BLaER1 treated with 17β-estradiol and CSF1 and Interleukin-3, amounts not matched to agents 10 nM and 100 nM (cell line): ENCODE data around the gene KIAA1614.

ENCODE experiments used
- H3K27ac ChIP-seq, 11 experiments: shearing (Covaris generic); formaldehyde crosslinking; 2 replicates each; pipeline ENCODE4 v1.8.1; 2022
- H3K27me3 ChIP-seq, 11 experiments: shearing (Covaris generic); formaldehyde crosslinking; 2 replicates each; pipeline ENCODE4 v1.8.1; 2022
- H3K36me3 ChIP-seq, 11 experiments: shearing (Covaris generic); formaldehyde crosslinking; 2 replicates each; pipeline ENCODE4 v1.8.1; 2022
- H3K4me1 ChIP-seq, 10 experiments: shearing (Covaris generic); formaldehyde crosslinking; 2 replicates each; pipeline ENCODE4 v1.8.1; 2022
- H3K4me2 ChIP-seq, 11 experiments: shearing (Covaris generic); formaldehyde crosslinking; 2 replicates each; pipeline ENCODE4 v1.8.1; 2022
- H3K4me3 ChIP-seq, 10 experiments: shearing (Covaris generic); formaldehyde crosslinking; 2 replicates each; pipeline ENCODE4 v1.8.1; 2022
- H3K9ac ChIP-seq, 11 experiments: shearing (Covaris generic); formaldehyde crosslinking; 2 replicates each; pipeline ENCODE4 v1.8.1; 2022
- H3K9me3 ChIP-seq, 11 experiments: shearing (Covaris generic); formaldehyde crosslinking; replicated peaks in 1 of 11; 2 replicates each; pipeline ENCODE4 v1.8.1; 2022
- H4K20me1 ChIP-seq, 11 experiments: shearing (Covaris generic); formaldehyde crosslinking; 2 replicates each; pipeline ENCODE4 v1.8.1; 2022
- Cebpa-rat ChIP-seq, 11 experiments: shearing (Covaris generic); IDR thresholded peaks; 2 replicates each; pipeline ENCODE4 v1.8.1; 2022

KIAA1614 gene

GRCh38 chr1:180889325-180889724, 23.4 kb upstream of the KIAA1614 start:
- Histone ChIP-seq H3K4me2 (peak overlapping the region in 9 of 11 experiments; percentile 0 to 39 (median 24); a peak in 11 of 22 replicates), H3K9ac (no peak overlapping the region)

DNA sequence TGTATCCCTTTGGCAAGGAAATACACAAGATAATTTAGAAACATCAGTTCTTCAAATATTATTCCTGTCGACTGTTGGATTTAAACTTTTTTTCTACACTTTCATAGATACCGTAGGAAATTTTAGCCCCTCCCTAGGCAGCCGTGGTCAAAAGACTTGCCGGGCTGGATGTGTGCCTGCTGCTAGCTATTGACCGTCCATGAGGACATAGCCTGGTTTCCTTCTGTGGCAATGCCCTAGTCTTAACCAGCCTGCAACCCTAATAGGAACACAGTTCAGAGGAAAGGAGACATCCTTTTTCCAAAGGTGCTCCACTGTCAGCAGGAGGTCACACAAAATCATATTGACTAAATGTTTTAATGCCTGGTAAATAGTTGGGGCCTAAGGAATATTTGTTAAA, 20.4 kb upstream of the KIAA1614 start:
- Histone ChIP-seq H3K9me3 (peaks cover 6 to 19% (median 14%) of the 10 kb centered on the region in 11 experiments; a peak in 13 of 22 replicates), H3K4me1 (peaks cover 15 to 26% (median 23%) of the 10 kb centered on the region in 10 experiments), H3K27ac (no peak overlapping the region), H3K4me2 (no peak overlapping the region), H3K9ac (no peak overlapping the region), H3K36me3 (peaks cover 0 to 8% (median 0%) of the 10 kb centered on the region in 11 experiments; a peak in 3 of 22 replicates), H3K27me3 (no peaks in the 10 kb centered on the region), H3K4me3 (no peak overlapping the region), H4K20me1 (no peaks in the 10 kb centered on the region)
- no peak for TF ChIP-seq Cebpa-rat (IDR thresholded peaks at IDR 0.05)

More at GRCh38 chr1:180889325-180889724, 23.4 kb upstream of the KIAA1614 start:
- Histone ChIP-seq H3K4me3 (no peak overlapping the region), H3K9me3 (no peaks in the 10 kb centered on the region), H3K4me1 (peaks cover 12 to 23% (median 20%) of the 10 kb centered on the region in 10 experiments), H4K20me1 (no peaks in the 10 kb centered on the region), H3K36me3 (no peaks in the 10 kb centered on the region; a peak in 1 of 22 replicates), H3K27ac (no peak overlapping the region), H3K27me3 (no peaks in the 10 kb centered on the region)
- TF ChIP-seq Cebpa-rat (IDR thresholded peaks at IDR 0.05): no peak

- TF ChIP-seq Cebpa-rat (IDR thresholded peaks at IDR 0.05): no peak
- H3K27ac ChIP-seq: no peak overlapping the region
- H3K4me3 ChIP-seq: no peak overlapping the region
- no peak overlapping the region for H3K9ac ChIP-seq
- H3K27me3 ChIP-seq: no peaks in the 10 kb centered on the region
- peaks cover 17 to 30% (median 26%) of the 10 kb centered on the region in 10 experiments for H3K4me1 ChIP-seq
- peaks cover 0 to 8% (median 0%) of the 10 kb centered on the region in 11 experiments; a peak in 3 of 22 replicates for H3K36me3 ChIP-seq
- peaks cover 6 to 19% (median 14%) of the 10 kb centered on the region in 11 experiments; a peak in 13 of 22 replicates for H3K9me3 ChIP-seq
- H4K20me1 ChIP-seq: no peaks in the 10 kb centered on the region
- no peak overlapping the region for H3K4me2 ChIP-seq
These were observed 20.0 kb upstream of the KIAA1614 start for GRCh38 chr1:180892675-180893074.

GRCh38 chr1:180893614-180894013, 19.1 kb upstream of the KIAA1614 start:
- no peaks in the 10 kb centered on the region for H4K20me1 ChIP-seq
- H3K36me3 ChIP-seq: peaks cover 0 to 8% (median 0%) of the 10 kb centered on the region in 11 experiments; a peak in 3 of 22 replicates
- H3K9me3 ChIP-seq: peaks cover 6 to 19% (median 14%) of the 10 kb centered on the region in 11 experiments; a peak in 13 of 22 replicates
- peak overlapping the region; percentile 8 to 67 (median 54); a peak in 20 of 22 replicates for H3K4me2 ChIP-seq
- H3K9ac ChIP-seq: no peak overlapping the region
- no peaks in the 10 kb centered on the region for H3K27me3 ChIP-seq
- no peak overlapping the region for H3K4me3 ChIP-seq
- TF ChIP-seq Cebpa-rat (IDR thresholded peaks at IDR 0.05): no peak
- H3K4me1 ChIP-seq: peaks cover 15 to 38% (median 31%) of the 10 kb centered on the region in 10 experiments
- H3K27ac ChIP-seq: no peak overlapping the region

GRCh38 chr1:180896161-180896560, 16.5 kb upstream of the KIAA1614 start:
- H3K27ac ChIP-seq: no peak overlapping the region
- no peak for TF ChIP-seq Cebpa-rat (IDR thresholded peaks at IDR 0.05)
- H3K27me3 ChIP-seq: no peaks in the 10 kb centered on the region
- peaks cover 0 to 8% (median 0%) of the 10 kb centered on the region in 11 experiments; a peak in 3 of 22 replicates for H3K36me3 ChIP-seq
- H3K9me3 ChIP-seq: peaks cover 6 to 19% (median 14%) of the 10 kb centered on the region in 11 experiments; a peak in 13 of 22 replicates
- no peak overlapping the region for H3K4me3 ChIP-seq
- no peak overlapping the region for H3K9ac ChIP-seq
- peaks cover 7 to 35% (median 28%) of the 10 kb centered on the region in 10 experiments; a peak in 18 of 20 replicates for H3K4me1 ChIP-seq
- H4K20me1 ChIP-seq: no peaks in the 10 kb centered on the region
- H3K4me2 ChIP-seq: no peak overlapping the region

GRCh38 chr1:180898441-180899219, 14.1 kb upstream of the KIAA1614 start:
- Histone ChIP-seq H3K4me2 (peak overlapping the region in 6 of 11 experiments; percentile 1 to 79 (median 42); a peak in 7 of 22 replicates), H3K36me3 (peaks cover 0 to 8% (median 0%) of the 10 kb centered on the region in 11 experiments; a peak in 3 of 22 replicates), H3K4me3 (no peak overlapping the region), H4K20me1 (no peaks in the 10 kb centered on the region), H3K27me3 (no peaks in the 10 kb centered on the region), H3K9me3 (peaks cover 6 to 20% (median 15%) of the 10 kb centered on the region in 11 experiments; a peak in 15 of 22 replicates), H3K27ac (no peak overlapping the region), H3K9ac (no peak overlapping the region), H3K4me1 (peaks cover 2 to 29% (median 21%) of the 10 kb centered on the region in 10 experiments; a peak in 18 of 20 replicates)
- TF ChIP-seq Cebpa-rat (IDR thresholded peaks at IDR 0.05): no peak

GRCh38 chr1:180899262-180899661, 13.4 kb upstream of the KIAA1614 start:
- Histone ChIP-seq H3K36me3 (peaks cover 0 to 8% (median 0%) of the 10 kb centered on the region in 11 experiments; a peak in 3 of 22 replicates), H3K9ac (no peak overlapping the region), H3K27me3 (no peaks in the 10 kb centered on the region), H3K4me2 (no peak overlapping the region), H4K20me1 (no peaks in the 10 kb centered on the region), H3K4me1 (peaks cover 0 to 22% (median 16%) of the 10 kb centered on the region in 10 experiments; a peak in 12 of 20 replicates), H3K9me3 (peaks cover 6 to 27% (median 19%) of the 10 kb centered on the region in 11 experiments; a peak in 16 of 22 replicates), H3K4me3 (no peak overlapping the region), H3K27ac (no peak overlapping the region)
- TF ChIP-seq Cebpa-rat (IDR thresholded peaks at IDR 0.05): no peak

- Histone ChIP-seq H4K20me1 (no peaks in the 10 kb centered on the region), H3K9ac (no peak overlapping the region), H3K36me3 (no peaks in the 10 kb centered on the region; a peak in 2 of 22 replicates), H3K27me3 (peaks cover 0 to 5% (median 0%) of the 10 kb centered on the region in 11 experiments; a peak in 3 of 22 replicates), H3K4me2 (no peak overlapping the region), H3K4me1 (peaks cover 0 to 21% (median 16%) of the 10 kb centered on the region in 10 experiments; a peak in 12 of 20 replicates), H3K9me3 (peaks cover 5 to 20% (median 14%) of the 10 kb centered on the region in 11 experiments; a peak in 14 of 22 replicates), H3K4me3 (no peak overlapping the region), H3K27ac (no peak overlapping the region)
- TF ChIP-seq Cebpa-rat (IDR thresholded peaks at IDR 0.05): no peak
These were observed 11.4 kb upstream of the KIAA1614 start for GRCh38 chr1:180901076-180901990.
